SK-N-SH (cell line): ENCODE measurements around the gene ASTL. TPM values are rescaled to one million over a fixed set of nuclear protein-coding genes. Genes with fewer than 3 reads are reported as not detected.

Experiments used
- CTCF ChIA-PET: fragments of 300-600, 350-600 bp; formaldehyde crosslinking; extraction: SDS; loops from one replicate; lab custom pipeline; 2021; lab: Yijun Ruan, JAX
- POLR2A ChIA-PET: fragments of 350-600 bp; sonication (Branson Sonifier 250); formaldehyde crosslinking; extraction: SDS; loops from one replicate; lab custom pipeline; 2020; ENCODE audit warnings: antibody characterized with exemption, inconsistent platforms; lab: Yijun Ruan, JAX
- DNase-seq: peaks from one replicate; pipeline ENCODE4 v3.0.0; 2012
- H2AFZ ChIP-seq: fragments of 200-600 bp; sonication (generic); 2 replicates; pipeline ENCODE4 v1.8.1; 2016; ENCODE audit warnings: antibody characterized with exemption, mild to moderate bottlenecking, low read depth
- H3F3A ChIP-seq: fragments of 200-600 bp; sonication (generic); replicated peaks from 2 replicates; pipeline ENCODE3; 2016; ENCODE audit warnings: antibody characterized with exemption, mild to moderate bottlenecking; ENCODE audit not compliant: insufficient read depth
- H3K27ac ChIP-seq, 2 experiments: fragments of 200-500 bp in 1 of 2; fragments of 200-600 bp in 1 of 2; sonication (Bioruptor generic) in 1 of 2; sonication (generic), shearing (Covaris generic) in 1 of 2; 2 replicates each; pipeline versions ENCODE4 v1.5.1 to v1.6.1; 2014 to 2016; ENCODE audit warnings: low read depth in 2 of 2, inconsistent platforms in 1 of 2, low read length in 1 of 2, mild to moderate bottlenecking in 1 of 2, mixed read lengths in 1 of 2
- H3K27me3 ChIP-seq: fragments of 200-600 bp; sonication (generic), shearing (Covaris generic); 2 replicates; pipeline ENCODE4 v1.6.1; 2016; ENCODE audit warnings: mixed run types; ENCODE audit not compliant: insufficient read depth
- H3K36me3 ChIP-seq, 2 experiments: fragments of 200-500 bp in 1 of 2; fragments of 200-600 bp in 1 of 2; sonication (Bioruptor generic) in 1 of 2; sonication (generic) in 1 of 2; replicated peaks in 1 of 2; 2 replicates each; pipeline versions ENCODE3 to v1.5.1; 2014 to 2016; ENCODE audit warnings: low read length in 1 of 2, mild to moderate bottlenecking in 1 of 2; ENCODE audit not compliant: insufficient read depth in 2 of 2, control insufficient read depth in 1 of 2
- H3K4me1 ChIP-seq, 2 experiments: fragments of 200-500 bp in 1 of 2; fragments of 200-600 bp in 1 of 2; sonication (Bioruptor generic) in 1 of 2; sonication (generic), shearing (Covaris generic) in 1 of 2; 2 replicates each; pipeline versions ENCODE4 v1.5.1 to v1.6.1; 2014 to 2016; ENCODE audit warnings: low read depth in 1 of 2, low read length in 1 of 2, mixed run types in 1 of 2; ENCODE audit not compliant: insufficient read depth in 2 of 2, control insufficient read depth in 1 of 2
- H3K4me2 ChIP-seq: fragments of 200-600 bp; sonication (generic), shearing (Covaris generic); 2 replicates; pipeline ENCODE4 v1.6.1; 2017; ENCODE audit warnings: mixed run types
- H3K4me3 ChIP-seq, 2 experiments: fragments of 200-500 bp in 1 of 2; fragments of 200-600 bp in 1 of 2; sonication (Bioruptor generic) in 1 of 2; sonication (generic), shearing (Covaris generic) in 1 of 2; 2 replicates each; pipeline versions ENCODE4 v1.5.1 to v1.8.1; 2014 to 2016; ENCODE audit warnings: low read depth in 2 of 2, inconsistent platforms in 1 of 2, low read length in 1 of 2, mild to moderate bottlenecking in 1 of 2, mixed read lengths in 1 of 2, moderate library complexity in 1 of 2
- H3K79me2 ChIP-seq: fragments of 200-600 bp; sonication (generic); 2 replicates; pipeline ENCODE4 v1.8.1; 2017; ENCODE audit warnings: mild to moderate bottlenecking; ENCODE audit not compliant: insufficient read depth
- H3K9ac ChIP-seq: fragments of 200-600 bp; sonication (generic); 2 replicates; pipeline ENCODE4 v1.6.1; 2017; ENCODE audit warnings: mixed run types
- H3K9me2 ChIP-seq: fragments of 200-600 bp; sonication (generic); 2 replicates; pipeline ENCODE4 v1.6.1; 2017; ENCODE audit warnings: mixed run types
- H3K9me3 ChIP-seq: fragments of 200-600 bp; sonication (generic); 2 replicates; pipeline ENCODE4 v1.6.1; 2017; ENCODE audit warnings: mixed run types, mild to moderate bottlenecking, moderate library complexity
- H4K20me1 ChIP-seq: fragments of 200-600 bp; sonication (generic); 2 replicates; pipeline ENCODE4 v1.6.1; 2017; ENCODE audit warnings: mild to moderate bottlenecking, mixed run types; ENCODE audit not compliant: insufficient read depth
- EP300 ChIP-seq, 2 experiments: IDR thresholded peaks; 2 replicates each; pipeline versions ENCODE4 v1.4.0 to v1.6.1; 2012; ENCODE audit warnings: borderline replicate concordance in 1 of 2, low read depth in 1 of 2, low read length in 1 of 2
- EZH2phosphoT487 ChIP-seq: fragments of 200-600 bp; sonication (generic); IDR thresholded peaks from 2 replicates; pipeline ENCODE4 v1.6.1; 2017; ENCODE audit warnings: low read depth, mixed run types, mild to moderate bottlenecking, antibody characterized with exemption, moderate library complexity, borderline replicate concordance
- FOSL2 ChIP-seq: IDR thresholded peaks from 2 replicates; pipeline ENCODE4 v1.4.0; 2012; ENCODE audit warnings: low read depth, mild to moderate bottlenecking, moderate library complexity, borderline replicate concordance
- FOXJ3 ChIP-seq: sonication (generic); formaldehyde crosslinking; IDR thresholded peaks from 2 replicates; pipeline ENCODE4 v1.5.1; 2020; ENCODE audit warnings: mild to moderate bottlenecking, missing genetic modification reagents
- FOXM1 ChIP-seq: IDR thresholded peaks from 2 replicates; pipeline ENCODE4 v1.4.0; 2012; ENCODE audit warnings: low read depth, mild to moderate bottlenecking
- GABPA ChIP-seq: IDR thresholded peaks from 2 replicates; pipeline ENCODE4 v1.4.0; 2012; ENCODE audit warnings: low read depth, mild to moderate bottlenecking
- IRF3 ChIP-seq: fragments of 150-350 bp; IDR thresholded peaks from 2 replicates; pipeline ENCODE4 v1.6.1; 2016; ENCODE audit warnings: mild to moderate bottlenecking, low read depth, low read length
- MAX ChIP-seq: IDR thresholded peaks from 2 replicates; pipeline ENCODE4 v1.4.0; 2012; ENCODE audit warnings: low read depth
- MEF2A ChIP-seq: IDR thresholded peaks from 2 replicates; pipeline ENCODE4 v1.4.0; 2012; ENCODE audit warnings: low read depth, borderline replicate concordance
- MXI1 ChIP-seq: IDR thresholded peaks from 2 replicates; pipeline ENCODE4 v1.6.1; 2012; ENCODE audit warnings: mild to moderate bottlenecking, low read depth, low read length, improper control_type of control experiment
- PBX3 ChIP-seq: IDR thresholded peaks from 2 replicates; pipeline ENCODE4; 2012
- POLR2AphosphoS5 ChIP-seq: IDR thresholded peaks from 2 replicates; pipeline ENCODE4 v1.6.1; 2012; ENCODE audit warnings: low read depth, low read length
- RAD21 ChIP-seq: IDR thresholded peaks from 2 replicates; pipeline ENCODE4 v1.6.1; 2012; ENCODE audit warnings: mild to moderate bottlenecking, low read length
- RCOR1 ChIP-seq: fragments of 150-350 bp; IDR thresholded peaks from 2 replicates; pipeline ENCODE4 v1.6.1; 2017; ENCODE audit warnings: antibody characterized with exemption, low read length
- RXRA ChIP-seq: IDR thresholded peaks from 2 replicates; pipeline ENCODE4 v1.4.0; 2012; ENCODE audit warnings: low read depth, mild to moderate bottlenecking, borderline replicate concordance
- TCF12 ChIP-seq: IDR thresholded peaks from 2 replicates; pipeline ENCODE4 v1.4.0; 2012
- USF1 ChIP-seq: IDR thresholded peaks from 2 replicates; pipeline ENCODE4 v1.4.0; 2012; ENCODE audit warnings: low read depth, borderline replicate concordance
- YY1 ChIP-seq: IDR thresholded peaks from 2 replicates; pipeline ENCODE4 v1.4.0; 2012; ENCODE audit warnings: low read depth, mild to moderate bottlenecking
- ZBTB33 ChIP-seq: IDR thresholded peaks from 2 replicates; pipeline ENCODE4 v1.4.0; 2012; ENCODE audit warnings: low read depth, borderline replicate concordance
- WGBS: methylation state at CpG from one replicate; pipeline ENCODE4 v1.1.6; 2017; ENCODE audit warnings: low lambda C conversion rate; 5-methylcytosine and 5-hydroxymethylcytosine counted together
- polyA plus RNA-seq, 3 experiments: library from polyadenylated mRNA; depleted of rRNA; stranded (reverse); fragments of >200 nt; gene quantifications; 2 replicates each; pipeline ENCODE4 v1.2.3, GENCODE V29; 2012

Gene ASTL
- polyA plus RNA-seq, 1 of the 3 experiments (the other 2 are of a cell fraction), result not detected

- Histone ChIP-seq H3K9me2 (no peaks in the 10 kb centered on the region), H3F3A (no peaks in the 10 kb centered on the region), H3K27ac (no peak overlapping the region), H3K9ac (no peak overlapping the region), H3K4me1 (no peaks in the 10 kb centered on the region; a peak in 1 of 4 replicates), H4K20me1 (no peaks in the 10 kb centered on the region), H3K36me3 (no peaks in the 10 kb centered on the region), H3K79me2 (no peaks in the 10 kb centered on the region), H3K4me3 (no peak overlapping the region), H3K4me2 (no peak overlapping the region), H3K27me3 (no peaks in the 10 kb centered on the region), H3K9me3 (no peaks in the 10 kb centered on the region), H2AFZ (no peak overlapping the region)
- ChIA-PET POLR2A (no interaction called here), CTCF (interaction anchor here (1.0 kb wide), 1 partner anchor 15 kb away, joined by 6 read pairs; no protein-coding TSS in a partner anchor)
- DNase-seq, result no peak
- WGBS, result 83% methylated on average over 17 of the region's 17 CpGs
- TF ChIP-seq RAD21, result no peak
- TF ChIP-seq RCOR1, result no peak
- no peak for TF ChIP-seq IRF3
- no peak for TF ChIP-seq FOXJ3 (CRISPR knock-in tag)
- TF ChIP-seq USF1, result no peak
- no peak for TF ChIP-seq GABPA
- TF ChIP-seq YY1, result no peak
- no peak for TF ChIP-seq POLR2AphosphoS5
- TF ChIP-seq ZBTB33, result no peak
- no peak for TF ChIP-seq MAX
- TF ChIP-seq TCF12, result no peak
- no peak for TF ChIP-seq EP300 (IDR thresholded peaks at IDR 0.05; ENCODE audit: borderline replicate concordance in 1 of 2, low read depth in 1 of 2, low read length in 1 of 2)
Observed at GRCh38 chr2:96159084-96159830, 21.0 kb upstream of the ASTL start.

- ChIA-PET CTCF (interaction anchor here (1.0 to 3.7 kb wide), 2 partner anchors 16 kb away, joined by 6 to 18 read pairs; no protein-coding TSS in a partner anchor), POLR2A (no interaction called here)
- Histone ChIP-seq H3K9me2 (no peaks in the 10 kb centered on the region), H3F3A (no peaks in the 10 kb centered on the region), H3K4me2 (no peak overlapping the region), H3K27ac (no peak overlapping the region), H3K4me1 (no peaks in the 10 kb centered on the region; a peak in 1 of 4 replicates), H3K9ac (no peak overlapping the region), H3K79me2 (no peaks in the 10 kb centered on the region), H3K36me3 (no peaks in the 10 kb centered on the region), H3K4me3 (no peak overlapping the region), H4K20me1 (no peaks in the 10 kb centered on the region), H3K9me3 (no peaks in the 10 kb centered on the region), H3K27me3 (no peaks in the 10 kb centered on the region), H2AFZ (no peak overlapping the region)
- DNase-seq, result no peak
- WGBS, result 80% methylated on average over 12 of the region's 14 CpGs
- TF ChIP-seq MXI1 (no peak), PBX3 (no peak), MEF2A (no peak), FOSL2 (no peak), ZBTB33 (no peak), EZH2phosphoT487 (no peak), RXRA (no peak), YY1 (no peak), FOXM1 (no peak)
Observed at GRCh38 chr2:96158554-96158940, 20.2 kb upstream of the ASTL start.
